SK-N-SH (cell line): Measurements from ENCODE around the gene PSMD6. TPM values are rescaled to one million over a fixed set of nuclear protein-coding genes. Genes with fewer than 3 reads are reported as not detected.

ENCODE experiments used
- CTCF ChIA-PET: fragments of 300-600, 350-600 bp; formaldehyde crosslinking; extraction: SDS; loops from one replicate; lab custom pipeline; 2021; lab: Yijun Ruan, JAX
- POLR2A ChIA-PET: fragments of 350-600 bp; sonication (Branson Sonifier 250); formaldehyde crosslinking; extraction: SDS; loops from one replicate; lab custom pipeline; 2020; ENCODE audit warnings: antibody characterized with exemption, inconsistent platforms; lab: Yijun Ruan, JAX
- DNase-seq: peaks from one replicate; pipeline ENCODE4 v3.0.0; 2012
- H2AFZ ChIP-seq: fragments of 200-600 bp; sonication (generic); 2 replicates; pipeline ENCODE4 v1.8.1; 2016; ENCODE audit warnings: antibody characterized with exemption, mild to moderate bottlenecking, low read depth
- H3F3A ChIP-seq: fragments of 200-600 bp; sonication (generic); replicated peaks from 2 replicates; pipeline ENCODE3; 2016; ENCODE audit warnings: antibody characterized with exemption, mild to moderate bottlenecking; ENCODE audit not compliant: insufficient read depth
- H3K27ac ChIP-seq, 2 experiments: fragments of 200-500 bp in 1 of 2; fragments of 200-600 bp in 1 of 2; sonication (Bioruptor generic) in 1 of 2; sonication (generic), shearing (Covaris generic) in 1 of 2; 2 replicates each; pipeline versions ENCODE4 v1.5.1 to v1.6.1; 2014 to 2016; ENCODE audit warnings: low read depth in 2 of 2, inconsistent platforms in 1 of 2, low read length in 1 of 2, mild to moderate bottlenecking in 1 of 2, mixed read lengths in 1 of 2
- H3K27me3 ChIP-seq: fragments of 200-600 bp; sonication (generic), shearing (Covaris generic); 2 replicates; pipeline ENCODE4 v1.6.1; 2016; ENCODE audit warnings: mixed run types; ENCODE audit not compliant: insufficient read depth
- H3K36me3 ChIP-seq, 2 experiments: fragments of 200-500 bp in 1 of 2; fragments of 200-600 bp in 1 of 2; sonication (Bioruptor generic) in 1 of 2; sonication (generic) in 1 of 2; replicated peaks in 1 of 2; 2 replicates each; pipeline versions ENCODE3 to v1.5.1; 2014 to 2016; ENCODE audit warnings: low read length in 1 of 2, mild to moderate bottlenecking in 1 of 2; ENCODE audit not compliant: insufficient read depth in 2 of 2, control insufficient read depth in 1 of 2
- H3K4me1 ChIP-seq, 2 experiments: fragments of 200-500 bp in 1 of 2; fragments of 200-600 bp in 1 of 2; sonication (Bioruptor generic) in 1 of 2; sonication (generic), shearing (Covaris generic) in 1 of 2; 2 replicates each; pipeline versions ENCODE4 v1.5.1 to v1.6.1; 2014 to 2016; ENCODE audit warnings: low read depth in 1 of 2, low read length in 1 of 2, mixed run types in 1 of 2; ENCODE audit not compliant: insufficient read depth in 2 of 2, control insufficient read depth in 1 of 2
- H3K4me2 ChIP-seq: fragments of 200-600 bp; sonication (generic), shearing (Covaris generic); 2 replicates; pipeline ENCODE4 v1.6.1; 2017; ENCODE audit warnings: mixed run types
- H3K4me3 ChIP-seq, 2 experiments: fragments of 200-500 bp in 1 of 2; fragments of 200-600 bp in 1 of 2; sonication (Bioruptor generic) in 1 of 2; sonication (generic), shearing (Covaris generic) in 1 of 2; 2 replicates each; pipeline versions ENCODE4 v1.5.1 to v1.8.1; 2014 to 2016; ENCODE audit warnings: low read depth in 2 of 2, inconsistent platforms in 1 of 2, low read length in 1 of 2, mild to moderate bottlenecking in 1 of 2, mixed read lengths in 1 of 2, moderate library complexity in 1 of 2
- H3K79me2 ChIP-seq: fragments of 200-600 bp; sonication (generic); 2 replicates; pipeline ENCODE4 v1.8.1; 2017; ENCODE audit warnings: mild to moderate bottlenecking; ENCODE audit not compliant: insufficient read depth
- H3K9ac ChIP-seq: fragments of 200-600 bp; sonication (generic); 2 replicates; pipeline ENCODE4 v1.6.1; 2017; ENCODE audit warnings: mixed run types
- H3K9me2 ChIP-seq: fragments of 200-600 bp; sonication (generic); 2 replicates; pipeline ENCODE4 v1.6.1; 2017; ENCODE audit warnings: mixed run types
- H3K9me3 ChIP-seq: fragments of 200-600 bp; sonication (generic); 2 replicates; pipeline ENCODE4 v1.6.1; 2017; ENCODE audit warnings: mixed run types, mild to moderate bottlenecking, moderate library complexity
- H4K20me1 ChIP-seq: fragments of 200-600 bp; sonication (generic); 2 replicates; pipeline ENCODE4 v1.6.1; 2017; ENCODE audit warnings: mild to moderate bottlenecking, mixed run types; ENCODE audit not compliant: insufficient read depth
- CHD2 ChIP-seq: fragments of 150-350 bp; IDR thresholded peaks from 2 replicates; pipeline ENCODE4 v1.6.1; 2018; ENCODE audit warnings: low read length; ENCODE audit not compliant: partially characterized antibody
- ELF1 ChIP-seq: IDR thresholded peaks from 2 replicates; pipeline ENCODE4 v1.4.0; 2012
- EP300 ChIP-seq, 2 experiments: IDR thresholded peaks; 2 replicates each; pipeline versions ENCODE4 v1.4.0 to v1.6.1; 2012; ENCODE audit warnings: borderline replicate concordance in 1 of 2, low read depth in 1 of 2, low read length in 1 of 2
- EZH2phosphoT487 ChIP-seq: fragments of 200-600 bp; sonication (generic); IDR thresholded peaks from 2 replicates; pipeline ENCODE4 v1.6.1; 2017; ENCODE audit warnings: low read depth, mixed run types, mild to moderate bottlenecking, antibody characterized with exemption, moderate library complexity, borderline replicate concordance
- FOXJ3 ChIP-seq: sonication (generic); formaldehyde crosslinking; IDR thresholded peaks from 2 replicates; pipeline ENCODE4 v1.5.1; 2020; ENCODE audit warnings: mild to moderate bottlenecking, missing genetic modification reagents
- FOXM1 ChIP-seq: IDR thresholded peaks from 2 replicates; pipeline ENCODE4 v1.4.0; 2012; ENCODE audit warnings: low read depth, mild to moderate bottlenecking
- GATA2 ChIP-seq: sonication (generic); formaldehyde crosslinking; IDR thresholded peaks from 2 replicates; pipeline ENCODE4 v1.5.0; 2020; ENCODE audit warnings: mild to moderate bottlenecking, missing genetic modification reagents
- JUND ChIP-seq: IDR thresholded peaks from 2 replicates; pipeline ENCODE4 v1.4.0; 2012
- NFIC ChIP-seq: IDR thresholded peaks from 2 replicates; pipeline ENCODE4 v1.4.0; 2012; ENCODE audit warnings: borderline replicate concordance
- RCOR1 ChIP-seq: fragments of 150-350 bp; IDR thresholded peaks from 2 replicates; pipeline ENCODE4 v1.6.1; 2017; ENCODE audit warnings: antibody characterized with exemption, low read length
- TAF1 ChIP-seq: IDR thresholded peaks from 2 replicates; pipeline ENCODE4 v1.6.1; 2012; ENCODE audit warnings: low read depth, mild to moderate bottlenecking, low read length, moderate library complexity, borderline replicate concordance
- TCF12 ChIP-seq: IDR thresholded peaks from 2 replicates; pipeline ENCODE4 v1.4.0; 2012
- WGBS: methylation state at CpG from one replicate; pipeline ENCODE4 v1.1.6; 2017; ENCODE audit warnings: low lambda C conversion rate; 5-methylcytosine and 5-hydroxymethylcytosine counted together
- polyA plus RNA-seq, 3 experiments: library from polyadenylated mRNA; depleted of rRNA; stranded (reverse); fragments of >200 nt; gene quantifications; 2 replicates each; pipeline ENCODE4 v1.2.3, GENCODE V29; 2012
- TF ChIP-seq, protein P1 (sequence below): fragments of 200-600 bp; sonication (generic); IDR thresholded peaks from 2 replicates; pipeline ENCODE4 v1.6.1; 2017; ENCODE audit warnings: antibody characterized with exemption, mild to moderate bottlenecking, moderate library complexity
- TF ChIP-seq, protein P2 (sequence below): IDR thresholded peaks from 2 replicates; pipeline ENCODE4 v1.4.0; 2012; ENCODE audit warnings: low read depth, borderline replicate concordance
- TF ChIP-seq, protein P3 (sequence below): fragments of 150-350 bp; IDR thresholded peaks from 2 replicates; pipeline ENCODE4 v1.6.1; 2016; ENCODE audit warnings: mild to moderate bottlenecking, low read depth, low read length
- TF ChIP-seq, protein P4 (sequence below): IDR thresholded peaks from 2 replicates; pipeline ENCODE4 v1.4.0; 2012; ENCODE audit warnings: low read depth, borderline replicate concordance

PSMD6 gene
- polyA plus RNA-seq, 1 of the 3 experiments (the other 2 are of a cell fraction), result 90.3 TPM

DNA sequence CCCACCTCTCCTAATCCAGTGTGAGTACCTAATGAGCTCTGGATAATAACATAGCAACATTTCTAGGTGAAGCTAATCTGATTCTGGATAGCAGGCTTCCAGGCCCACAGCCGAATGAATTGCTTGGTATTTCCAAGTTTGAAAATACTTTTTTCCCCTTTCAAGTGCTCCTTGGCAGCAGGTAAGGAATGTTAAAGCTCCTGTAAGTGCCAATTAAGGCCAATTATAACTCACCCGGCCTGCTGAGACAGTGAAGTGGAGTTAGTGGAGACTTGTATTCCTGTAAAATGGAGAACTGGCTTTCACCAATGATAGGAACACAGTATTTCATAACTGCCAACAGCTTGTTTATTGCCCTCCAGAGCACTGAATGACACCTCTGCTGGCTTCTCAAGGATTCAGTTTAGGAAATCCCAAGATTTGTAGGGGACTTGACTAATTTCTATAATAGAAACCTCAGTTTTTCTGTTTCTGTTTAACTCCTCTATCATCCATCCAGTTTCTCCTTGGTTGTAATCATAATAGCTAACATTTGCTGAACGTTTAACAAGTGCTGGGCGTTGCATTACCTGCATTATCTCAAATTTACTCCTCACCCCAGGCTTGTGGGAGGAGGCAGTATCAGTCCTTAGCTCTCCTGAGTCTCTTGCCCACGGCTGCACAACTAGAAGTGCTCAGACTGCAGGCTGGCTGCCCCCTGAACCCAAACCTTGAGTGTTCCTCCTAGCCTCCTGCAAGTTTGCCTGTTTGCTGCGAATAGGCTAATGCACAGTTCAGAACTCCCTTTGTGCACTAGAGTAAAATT lies 58.4 kb downstream of the PSMD6 start:
- POLR2A ChIA-PET, result interaction anchor here (1.0 kb wide), 1 partner anchor 1633 kb away, joined by 3 read pairs; no protein-coding TSS in a partner anchor
- H3K4me2 ChIP-seq, result no peak overlapping the region

DNA sequence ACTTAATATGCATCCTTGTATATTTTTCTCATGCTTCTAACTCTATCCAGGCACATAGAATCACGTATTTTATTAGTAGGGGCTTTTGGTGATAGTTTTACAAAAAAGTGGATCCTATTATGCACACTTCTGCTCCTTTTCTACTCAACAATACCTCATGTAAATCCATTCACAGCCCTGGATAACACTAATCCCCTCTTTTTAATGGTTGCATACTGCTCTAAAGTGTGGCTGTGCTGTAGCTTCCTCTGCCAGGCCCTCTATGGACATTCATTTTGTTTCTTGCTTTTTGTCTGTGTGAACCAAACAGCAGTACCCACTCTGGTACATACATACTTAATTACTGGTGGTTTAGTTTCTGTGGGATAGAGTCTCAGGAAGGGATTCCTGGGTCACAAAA lies 59.8 kb downstream of the PSMD6 start:
- no peak overlapping the region for H3K9ac ChIP-seq
- ChIA-PET CTCF (interaction anchor here (0.9 to 8.7 kb wide), 6 partner anchors 9 to 521 kb away, joined by 3 to 118 read pairs (median 6); no protein-coding TSS in a partner anchor), POLR2A (no interaction called here)
- peaks cover 9% of the 10 kb centered on the region for H3F3A ChIP-seq
- 94% methylated on average over 1 of the region's 1 CpG for WGBS
- H3K79me2 ChIP-seq, result peaks cover 70% of the 10 kb centered on the region
- no peak overlapping the region for H2AFZ ChIP-seq
- no peak for TF ChIP-seq FOXM1
- TF ChIP-seq, protein P1, sequence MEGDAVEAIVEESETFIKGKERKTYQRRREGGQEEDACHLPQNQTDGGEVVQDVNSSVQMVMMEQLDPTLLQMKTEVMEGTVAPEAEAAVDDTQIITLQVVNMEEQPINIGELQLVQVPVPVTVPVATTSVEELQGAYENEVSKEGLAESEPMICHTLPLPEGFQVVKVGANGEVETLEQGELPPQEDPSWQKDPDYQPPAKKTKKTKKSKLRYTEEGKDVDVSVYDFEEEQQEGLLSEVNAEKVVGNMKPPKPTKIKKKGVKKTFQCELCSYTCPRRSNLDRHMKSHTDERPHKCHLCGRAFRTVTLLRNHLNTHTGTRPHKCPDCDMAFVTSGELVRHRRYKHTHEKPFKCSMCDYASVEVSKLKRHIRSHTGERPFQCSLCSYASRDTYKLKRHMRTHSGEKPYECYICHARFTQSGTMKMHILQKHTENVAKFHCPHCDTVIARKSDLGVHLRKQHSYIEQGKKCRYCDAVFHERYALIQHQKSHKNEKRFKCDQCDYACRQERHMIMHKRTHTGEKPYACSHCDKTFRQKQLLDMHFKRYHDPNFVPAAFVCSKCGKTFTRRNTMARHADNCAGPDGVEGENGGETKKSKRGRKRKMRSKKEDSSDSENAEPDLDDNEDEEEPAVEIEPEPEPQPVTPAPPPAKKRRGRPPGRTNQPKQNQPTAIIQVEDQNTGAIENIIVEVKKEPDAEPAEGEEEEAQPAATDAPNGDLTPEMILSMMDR, result no peak
- TF ChIP-seq TCF12, result no peak
- no peak for TF ChIP-seq FOXJ3 (CRISPR knock-in tag)
- TF ChIP-seq CHD2, result no peak
- TF ChIP-seq, protein P2, sequence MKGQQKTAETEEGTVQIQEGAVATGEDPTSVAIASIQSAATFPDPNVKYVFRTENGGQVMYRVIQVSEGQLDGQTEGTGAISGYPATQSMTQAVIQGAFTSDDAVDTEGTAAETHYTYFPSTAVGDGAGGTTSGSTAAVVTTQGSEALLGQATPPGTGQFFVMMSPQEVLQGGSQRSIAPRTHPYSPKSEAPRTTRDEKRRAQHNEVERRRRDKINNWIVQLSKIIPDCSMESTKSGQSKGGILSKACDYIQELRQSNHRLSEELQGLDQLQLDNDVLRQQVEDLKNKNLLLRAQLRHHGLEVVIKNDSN, result no peak
- TF ChIP-seq, protein P3, sequence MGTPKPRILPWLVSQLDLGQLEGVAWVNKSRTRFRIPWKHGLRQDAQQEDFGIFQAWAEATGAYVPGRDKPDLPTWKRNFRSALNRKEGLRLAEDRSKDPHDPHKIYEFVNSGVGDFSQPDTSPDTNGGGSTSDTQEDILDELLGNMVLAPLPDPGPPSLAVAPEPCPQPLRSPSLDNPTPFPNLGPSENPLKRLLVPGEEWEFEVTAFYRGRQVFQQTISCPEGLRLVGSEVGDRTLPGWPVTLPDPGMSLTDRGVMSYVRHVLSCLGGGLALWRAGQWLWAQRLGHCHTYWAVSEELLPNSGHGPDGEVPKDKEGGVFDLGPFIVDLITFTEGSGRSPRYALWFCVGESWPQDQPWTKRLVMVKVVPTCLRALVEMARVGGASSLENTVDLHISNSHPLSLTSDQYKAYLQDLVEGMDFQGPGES, result no peak
- TF ChIP-seq TAF1, result no peak
- TF ChIP-seq RCOR1, result no peak
- TF ChIP-seq EP300 (IDR thresholded peaks at IDR 0.05; ENCODE audit: borderline replicate concordance in 1 of 2, low read depth in 1 of 2, low read length in 1 of 2), result no peak
- TF ChIP-seq, protein P4, sequence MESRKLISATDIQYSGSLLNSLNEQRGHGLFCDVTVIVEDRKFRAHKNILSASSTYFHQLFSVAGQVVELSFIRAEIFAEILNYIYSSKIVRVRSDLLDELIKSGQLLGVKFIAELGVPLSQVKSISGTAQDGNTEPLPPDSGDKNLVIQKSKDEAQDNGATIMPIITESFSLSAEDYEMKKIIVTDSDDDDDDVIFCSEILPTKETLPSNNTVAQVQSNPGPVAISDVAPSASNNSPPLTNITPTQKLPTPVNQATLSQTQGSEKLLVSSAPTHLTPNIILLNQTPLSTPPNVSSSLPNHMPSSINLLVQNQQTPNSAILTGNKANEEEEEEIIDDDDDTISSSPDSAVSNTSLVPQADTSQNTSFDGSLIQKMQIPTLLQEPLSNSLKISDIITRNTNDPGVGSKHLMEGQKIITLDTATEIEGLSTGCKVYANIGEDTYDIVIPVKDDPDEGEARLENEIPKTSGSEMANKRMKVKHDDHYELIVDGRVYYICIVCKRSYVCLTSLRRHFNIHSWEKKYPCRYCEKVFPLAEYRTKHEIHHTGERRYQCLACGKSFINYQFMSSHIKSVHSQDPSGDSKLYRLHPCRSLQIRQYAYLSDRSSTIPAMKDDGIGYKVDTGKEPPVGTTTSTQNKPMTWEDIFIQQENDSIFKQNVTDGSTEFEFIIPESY, result no peak
- TF ChIP-seq JUND, result no peak
- no peak for TF ChIP-seq NFIC
- TF ChIP-seq EZH2phosphoT487, result no peak
- TF ChIP-seq ELF1, result no peak
- 0 out of 4 replicates have a peak overlapping the region, but pooled peaks of 1 of the 2 experiments have one; percentile 21 for H3K27ac ChIP-seq
- DNase-seq, result no peak
- no peak overlapping the region for H3K4me2 ChIP-seq
- H3K27me3 ChIP-seq, result no peaks in the 10 kb centered on the region
- H3K4me3 ChIP-seq, result no peak overlapping the region
- peaks cover 0 to 14% of the 10 kb centered on the region in 2 experiments for H3K36me3 ChIP-seq
- no peaks in the 10 kb centered on the region for H3K9me3 ChIP-seq
- no peaks in the 10 kb centered on the region for H3K9me2 ChIP-seq
- H4K20me1 ChIP-seq, result peaks cover 20% of the 10 kb centered on the region
- H3K4me1 ChIP-seq, result peaks cover 18 to 30% of the 10 kb centered on the region in 2 experiments; a peak in 3 of 4 replicates

More for the DNA sequence above, 58.4 kb downstream of the PSMD6 start:
- Histone ChIP-seq H3K36me3 (peaks cover 0 to 14% of the 10 kb centered on the region in 2 experiments), H3F3A (peaks cover 4% of the 10 kb centered on the region), H2AFZ (no peak overlapping the region), H3K9ac (no peak overlapping the region), H3K4me3 (no peak overlapping the region), H4K20me1 (peaks cover 20% of the 10 kb centered on the region), H3K9me3 (no peaks in the 10 kb centered on the region), H3K27me3 (no peaks in the 10 kb centered on the region), H3K4me1 (peaks cover 11 to 23% of the 10 kb centered on the region in 2 experiments; a peak in 3 of 4 replicates), H3K79me2 (peaks cover 70% of the 10 kb centered on the region), H3K27ac (no peak overlapping the region; a peak in 1 of 4 replicates), H3K9me2 (no peaks in the 10 kb centered on the region)
- CTCF ChIA-PET, result interaction anchor here (0.8 to 8.7 kb wide), 6 partner anchors 10 to 519 kb away, joined by 3 to 118 read pairs (median 6); partner anchors contain the start of gene PSMD6
- 79% methylated on average over 5 of the region's 6 CpGs for WGBS
- DNase-seq, result no peak
- TF ChIP-seq JUND (no peak), GATA2 (CRISPR knock-in tag) (peak; percentile 62), RCOR1 (no peak)
